ENCODE results near the gene ZNF12. TPM values are rescaled to one million over a fixed set of nuclear protein-coding genes. Genes with fewer than 3 reads are reported as not detected.

ZNF12 gene
- total and polyA plus RNA-seq, 2 experiments from 2014 or later, result 13.0 to 19.9 TPM

- Histone ChIP-seq H3K4me2 (ENCODE audit: unreplicated experiment) (no peak overlapping the region), H2AFZ (no peak overlapping the region), H3K9me2 (ENCODE audit: insufficient read depth) (no peaks in the 10 kb centered on the region), H3K27ac (no peak overlapping the region), H3K9ac (no peak overlapping the region), H3K27me3 (replicated peaks; ENCODE audit: insufficient read depth) (no peaks in the 10 kb centered on the region), H3K4me3 (no peak overlapping the region), H3F3A (ENCODE audit: insufficient read depth) (peaks cover 8% of the 10 kb centered on the region), H3K4me1 (ENCODE audit: insufficient read depth) (0 out of 2 replicates have a peak, but pooled peaks cover 9% of the 10 kb centered on the region), H3K9me3 (ENCODE audit: low read depth) (no peaks in the 10 kb centered on the region), H4K20me1 (ENCODE audit: insufficient read depth) (no peaks in the 10 kb centered on the region), H3K36me3 (ENCODE audit: low read depth) (peaks cover 5% of the 10 kb centered on the region; the same call in 1 of the 2 replicates), H3K79me2 (ENCODE audit: insufficient read depth) (peaks cover 18% of the 10 kb centered on the region)
- in situ Hi-C loops (cut with MboI), result no loop called here
- DNase-seq, result no peak
- 52 to 56% methylated on average over 6 of the region's 6 CpGs for WGBS, 2 experiments (ENCODE audit: low coverage in 1 of 2, low lambda C conversion rate in 2 of 2, missing lambda C conversion rate in 2 of 2)
- TF ChIP-seq EZH2 (IDR thresholded peaks at IDR 0.05; ENCODE audit: insufficient read depth, poor library complexity, severe bottlenecking), result no peak
- TF ChIP-seq EZH2phosphoT487 (IDR thresholded peaks at IDR 0.05; ENCODE audit: insufficient read depth, low read depth), result no peak
Measured at GRCh38 chr7:6709808-6710207, 3.1 kb upstream of the ZNF12 start.

GRCh38 chr7:6708304-6708703, 1.6 kb upstream of the ZNF12 start:
- peaks cover 33% of the 10 kb centered on the region for H3K79me2 ChIP-seq (ENCODE audit: insufficient read depth)
- no peaks in the 10 kb centered on the region for H3K9me2 ChIP-seq (ENCODE audit: insufficient read depth)
- H3K4me3 ChIP-seq, result no peak overlapping the region
- DNase-seq, result no peak
- peaks cover under 1% of the 10 kb centered on the region for H3K9me3 ChIP-seq (ENCODE audit: low read depth)
- peaks cover 17% of the 10 kb centered on the region for H3K36me3 ChIP-seq (ENCODE audit: low read depth)
- no peaks in the 10 kb centered on the region for H3K27me3 ChIP-seq (replicated peaks; ENCODE audit: insufficient read depth)
- H4K20me1 ChIP-seq (ENCODE audit: insufficient read depth), result no peaks in the 10 kb centered on the region
- H3K4me1 ChIP-seq (ENCODE audit: insufficient read depth), result 0 out of 2 replicates have a peak, but pooled peaks cover 11% of the 10 kb centered on the region
- in situ Hi-C loops (cut with MboI), result no loop called here
- H3F3A ChIP-seq (ENCODE audit: insufficient read depth), result peaks cover 8% of the 10 kb centered on the region
- no peak overlapping the region for H3K9ac ChIP-seq
- H3K27ac ChIP-seq, result no peak overlapping the region
- WGBS, 2 experiments (ENCODE audit: low coverage in 1 of 2, low lambda C conversion rate in 2 of 2, missing lambda C conversion rate in 2 of 2), result 79 to 82% methylated on average over 3 of the region's 3 CpGs
- TF ChIP-seq EZH2 (IDR thresholded peaks at IDR 0.05; ENCODE audit: insufficient read depth, poor library complexity, severe bottlenecking) (no peak), EZH2phosphoT487 (IDR thresholded peaks at IDR 0.05; ENCODE audit: insufficient read depth, low read depth) (no peak)
- no peak overlapping the region for H2AFZ ChIP-seq
- H3K4me2 ChIP-seq (ENCODE audit: unreplicated experiment), result no peak overlapping the region

- peak; percentile 74 for DNase-seq
- Histone ChIP-seq H3K4me3 (peak overlapping the region; percentile 90), H3K4me2 (ENCODE audit: unreplicated experiment) (peak overlapping the region; percentile 98), H3K79me2 (ENCODE audit: insufficient read depth) (peaks cover 52% of the 10 kb centered on the region), H3K27ac (peak overlapping the region; percentile 88), H3K9ac (peak overlapping the region; percentile 97), H2AFZ (peak overlapping the region; percentile 99), H3F3A (ENCODE audit: insufficient read depth) (peaks cover 8% of the 10 kb centered on the region), H3K4me1 (ENCODE audit: insufficient read depth) (0 out of 2 replicates have a peak, but pooled peaks cover 11% of the 10 kb centered on the region), H3K9me2 (ENCODE audit: insufficient read depth) (no peaks in the 10 kb centered on the region), H4K20me1 (ENCODE audit: insufficient read depth) (no peaks in the 10 kb centered on the region), H3K27me3 (replicated peaks; ENCODE audit: insufficient read depth) (no peaks in the 10 kb centered on the region), H3K9me3 (ENCODE audit: low read depth) (peaks cover 4% of the 10 kb centered on the region), H3K36me3 (ENCODE audit: low read depth) (peaks cover 25% of the 10 kb centered on the region)
- in situ Hi-C loops (cut with MboI), result no loop called here
- WGBS, 2 experiments (ENCODE audit: low coverage in 1 of 2, low lambda C conversion rate in 2 of 2, missing lambda C conversion rate in 2 of 2), result 2 to 3% methylated on average over 22 to 36 of the region's 47 CpGs
- TF ChIP-seq EZH2 (IDR thresholded peaks at IDR 0.05; ENCODE audit: insufficient read depth, poor library complexity, severe bottlenecking), result no peak
Measured at GRCh38 chr7:6705959-6706665, 635 bp downstream of the ZNF12 start.

- peaks cover 62% of the 10 kb centered on the region for H3K36me3 ChIP-seq (ENCODE audit: low read depth)
- WGBS, 2 experiments (ENCODE audit: low coverage in 1 of 2, low lambda C conversion rate in 2 of 2, missing lambda C conversion rate in 2 of 2), result 100% methylated on average over 1 of the region's 1 CpG
- no peak overlapping the region for H3K4me2 ChIP-seq (ENCODE audit: unreplicated experiment)
- H3K4me1 ChIP-seq (ENCODE audit: insufficient read depth), result 0 out of 2 replicates have a peak, but pooled peaks cover 11% of the 10 kb centered on the region
- DNase-seq, result no peak
- H3K79me2 ChIP-seq (ENCODE audit: insufficient read depth), result peaks cover 95% of the 10 kb centered on the region
- H3K9ac ChIP-seq, result no peak overlapping the region
- H2AFZ ChIP-seq, result no peak overlapping the region
- no peak overlapping the region for H3K4me3 ChIP-seq
- 0 out of 2 replicates have a peak, but pooled peaks cover 5% of the 10 kb centered on the region for H3F3A ChIP-seq (ENCODE audit: insufficient read depth)
- H4K20me1 ChIP-seq (ENCODE audit: insufficient read depth), result 0 out of 2 replicates have a peak, but pooled peaks cover 3% of the 10 kb centered on the region
- TF ChIP-seq EZH2phosphoT487 (IDR thresholded peaks at IDR 0.05; ENCODE audit: insufficient read depth, low read depth) (no peak), EZH2 (IDR thresholded peaks at IDR 0.05; ENCODE audit: insufficient read depth, poor library complexity, severe bottlenecking) (no peak)
- H3K9me2 ChIP-seq (ENCODE audit: insufficient read depth), result no peaks in the 10 kb centered on the region
- in situ Hi-C loops (cut with MboI), result no loop called here
- peaks cover 13% of the 10 kb centered on the region for H3K9me3 ChIP-seq (ENCODE audit: low read depth)
- H3K27ac ChIP-seq, result no peak overlapping the region
- H3K27me3 ChIP-seq (replicated peaks; ENCODE audit: insufficient read depth), result no peaks in the 10 kb centered on the region
Measured at GRCh38 chr7:6701860-6702259, 4.9 kb downstream of the ZNF12 start.
